Upper lobe of left lung (tissue), 4 donors: Measurements from ENCODE around the gene ASB9.

Source experiments
- POLR2A ChIP-seq, 4 donors: fragments of 450-650 bp; IDR thresholded peaks; one replicate each; pipeline ENCODE4 v1.5.1; 2016 to 2017; ENCODE audit warnings: antibody characterized with exemption in 4 of 4, mild to moderate bottlenecking in 2 of 4
- POLR2AphosphoS5 ChIP-seq, 2 donors: sonication (generic); formaldehyde crosslinking; IDR thresholded peaks; one replicate each; pipeline ENCODE4 v1.5.1; 2017; ENCODE audit warnings: antibody characterized with exemption in 2 of 2
- TF ChIP-seq, protein P1 (sequence below), 6 experiments: fragments of 450-650 bp in 4 of 6; fragments of 200-600 bp in 2 of 6; sonication (generic) in 2 of 6; IDR thresholded peaks; one replicate each; pipeline ENCODE4 v1.5.1; 2016 to 2019; ENCODE audit warnings: antibody characterized with exemption in 6 of 6

DNA sequence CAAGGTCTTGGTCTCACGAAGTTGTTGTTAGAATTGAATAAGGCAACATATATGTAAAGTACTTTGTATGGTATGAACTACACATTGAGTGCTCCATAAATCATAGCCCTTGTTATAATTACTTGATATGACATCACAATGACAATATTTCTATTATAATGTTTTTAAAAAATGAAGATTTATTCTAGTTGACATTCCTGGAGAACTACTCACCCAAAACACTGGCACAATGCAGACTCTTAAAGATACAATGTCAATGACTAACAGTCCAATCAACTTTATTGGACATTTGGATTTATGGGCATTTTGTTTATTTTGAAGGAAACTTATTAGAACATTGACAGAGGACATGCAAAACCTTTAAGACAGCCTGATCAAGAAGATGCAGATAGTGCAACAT lies 55.3 kb downstream of the ASB9 start:
- TF ChIP-seq, protein P1, sequence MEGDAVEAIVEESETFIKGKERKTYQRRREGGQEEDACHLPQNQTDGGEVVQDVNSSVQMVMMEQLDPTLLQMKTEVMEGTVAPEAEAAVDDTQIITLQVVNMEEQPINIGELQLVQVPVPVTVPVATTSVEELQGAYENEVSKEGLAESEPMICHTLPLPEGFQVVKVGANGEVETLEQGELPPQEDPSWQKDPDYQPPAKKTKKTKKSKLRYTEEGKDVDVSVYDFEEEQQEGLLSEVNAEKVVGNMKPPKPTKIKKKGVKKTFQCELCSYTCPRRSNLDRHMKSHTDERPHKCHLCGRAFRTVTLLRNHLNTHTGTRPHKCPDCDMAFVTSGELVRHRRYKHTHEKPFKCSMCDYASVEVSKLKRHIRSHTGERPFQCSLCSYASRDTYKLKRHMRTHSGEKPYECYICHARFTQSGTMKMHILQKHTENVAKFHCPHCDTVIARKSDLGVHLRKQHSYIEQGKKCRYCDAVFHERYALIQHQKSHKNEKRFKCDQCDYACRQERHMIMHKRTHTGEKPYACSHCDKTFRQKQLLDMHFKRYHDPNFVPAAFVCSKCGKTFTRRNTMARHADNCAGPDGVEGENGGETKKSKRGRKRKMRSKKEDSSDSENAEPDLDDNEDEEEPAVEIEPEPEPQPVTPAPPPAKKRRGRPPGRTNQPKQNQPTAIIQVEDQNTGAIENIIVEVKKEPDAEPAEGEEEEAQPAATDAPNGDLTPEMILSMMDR (IDR thresholded peaks at IDR 0.05) = no peak
- TF ChIP-seq POLR2A (IDR thresholded peaks at IDR 0.05) = no peak
- no peak for TF ChIP-seq POLR2AphosphoS5 (IDR thresholded peaks at IDR 0.05)
